CD4-positive, alpha-beta T cell treated with Interleukin-6 for 4 hours (primary cell): ENCODE data around the gene DES.

Experiments
- DNase-seq: peaks from one replicate; pipeline ENCODE4 v3.0.0-alpha.2; 2020; ENCODE audit warnings: mixed read lengths

The DES gene

GRCh38 chr2:219475697-219476651, 57.8 kb downstream of the DES start:
- DNase-seq, result peak; percentile 69
